K562 (cell line): ENCODE results near the gene RAP1A. TPM values are rescaled to one million over a fixed set of nuclear protein-coding genes. Genes with fewer than 3 reads are reported as not detected.
A peak's percentile ranks its signal among the peaks of the same experiment; 100 is the strongest.

ENCODE experiments used
- ATAC-seq: fragments of 200-7000 bp; cut with Tn5 transposase; 3 replicates; pipeline ENCODE4 v1.9.1; 2020; ENCODE audit warnings: moderate library complexity
- BruUV-seq: library from RNA; stranded (reverse); fragments of 400-500 nt; replicated peaks from 2 replicates; lab custom pipeline; 2021; lab: Mats Ljungman, UMichigan
- CTCF ChIA-PET: fragments of 300-600 bp; formaldehyde crosslinking; extraction: SDS; loops from one replicate; lab custom pipeline; 2021; ENCODE audit warnings: low intra/inter-chr PET ratio; lab: Yijun Ruan, JAX
- POLR2A ChIA-PET: fragments of 300-600, 350-650 bp; sonication (Branson Sonifier 250); formaldehyde crosslinking; extraction: SDS; loops from one replicate; lab custom pipeline; 2021; ENCODE audit warnings: antibody characterized with exemption, inconsistent platforms; lab: Yijun Ruan, JAX
- DNase-seq, 4 experiments: peaks; one replicate each; pipeline versions ENCODE4 v3.0.0 to v3.0.0-alpha.2; 2011 to 2018; ENCODE audit warnings: low spot score in 3 of 4, mixed read lengths in 3 of 4; ENCODE audit errors: extremely low read depth in 1 of 4
- FAIRE-seq: peaks from 2 replicates; lab custom pipeline; 2011; peaks lifted over from hg19 to GRCh38; lab: Jason Lieb, UNC
- H2AFZ ChIP-seq: 2 replicates; pipeline ENCODE4 v1.6.0; 2011; ENCODE audit warnings: low read depth, low read length, control low read depth, inconsistent platforms
- H3K27ac ChIP-seq: fragments of 200-600 bp; 3 replicates; pipeline ENCODE4 v1.8.0; 2011; ENCODE audit warnings: low read depth, mild to moderate bottlenecking, control low read depth, inconsistent platforms, low read length, moderate library complexity, mixed read lengths; ENCODE audit errors: extremely low read depth
- H3K27me3 ChIP-seq, 2 experiments: fragments of 300-600 bp in 1 of 2; 2 replicates in 1 of 2; 3 replicates in 1 of 2; pipeline versions ENCODE4 v1.6.0 to v1.8.0; 2011; ENCODE audit warnings: inconsistent platforms in 2 of 2, low read length in 2 of 2, mild to moderate bottlenecking in 1 of 2, mixed read lengths in 1 of 2, moderate library complexity in 1 of 2; ENCODE audit not compliant: control insufficient read depth in 2 of 2, insufficient read depth in 2 of 2
- H3K36me3 ChIP-seq: fragments of 300-600 bp; 3 replicates; pipeline ENCODE4 v1.8.0; 2011; ENCODE audit warnings: mild to moderate bottlenecking, low read length, inconsistent platforms; ENCODE audit not compliant: control insufficient read depth, insufficient read depth
- H3K4me1 ChIP-seq, 2 experiments: fragments of 200-600 bp in 1 of 2; replicated peaks in 1 of 2; 2 replicates in 1 of 2; 3 replicates in 1 of 2; pipeline versions ENCODE4 v1.5.1 to v1.8.0; 2011; ENCODE audit warnings: inconsistent platforms in 2 of 2, low read length in 2 of 2, mild to moderate bottlenecking in 1 of 2, mixed read lengths in 1 of 2, moderate library complexity in 1 of 2; ENCODE audit not compliant: control insufficient read depth in 2 of 2, insufficient read depth in 2 of 2
- H3K4me2 ChIP-seq: 2 replicates; pipeline ENCODE4 v1.6.1; 2011; ENCODE audit warnings: low read length, control low read depth, inconsistent platforms, mixed read lengths; ENCODE audit not compliant: insufficient read depth
- H3K4me3 ChIP-seq: fragments of 200-600 bp; sonication (generic), shearing (Covaris generic); 2 replicates; pipeline ENCODE4 v1.5.1; 2016; ENCODE audit warnings: control low read depth, inconsistent platforms
- H3K79me2 ChIP-seq: fragments of 200-600 bp; 3 replicates; pipeline ENCODE4 v1.8.0; 2011; ENCODE audit warnings: low read length, inconsistent platforms; ENCODE audit not compliant: control insufficient read depth, insufficient read depth
- H3K9ac ChIP-seq, 2 experiments: 2 replicates each; pipeline versions ENCODE4 v1.6.0 to v1.6.1; 2011; ENCODE audit warnings: low read depth in 2 of 2, low read length in 2 of 2, control low read depth in 1 of 2, inconsistent platforms in 1 of 2, mild to moderate bottlenecking in 1 of 2, mixed read lengths in 1 of 2; ENCODE audit not compliant: insufficient read depth in 1 of 2
- H3K9me1 ChIP-seq: one replicate; pipeline ENCODE4 v1.6.0; 2011; ENCODE audit warnings: inconsistent platforms, mild to moderate bottlenecking, low read length, moderate library complexity; ENCODE audit not compliant: control insufficient read depth, insufficient read depth
- H3K9me3 ChIP-seq: replicated peaks from 2 replicates; pipeline ENCODE4 v1.5.1; 2011; ENCODE audit warnings: low read depth, low read length, inconsistent platforms; ENCODE audit not compliant: control insufficient read depth, insufficient read depth
- H4K20me1 ChIP-seq: replicated peaks from 2 replicates; pipeline ENCODE4 v1.6.1; 2011; ENCODE audit warnings: low read length, inconsistent platforms, mixed read lengths; ENCODE audit not compliant: control insufficient read depth, insufficient read depth
- ETV5 ChIP-seq: sonication (generic); formaldehyde crosslinking; IDR thresholded peaks from 2 replicates; pipeline ENCODE4 v1.4.0; 2020; ENCODE audit warnings: low read depth, mild to moderate bottlenecking, missing genetic modification reagents
- HOMEZ ChIP-seq: fragments of 250-450 bp; sonication (Bioruptor Pico); IDR thresholded peaks from 2 replicates; pipeline ENCODE4 v1.4.0; 2020; ENCODE audit warnings: mild to moderate bottlenecking, moderate library complexity
- KDM4B ChIP-seq, 2 experiments: fragments of 450-650 bp in 1 of 2; sonication (generic) in 1 of 2; IDR thresholded peaks; 2 replicates each; pipeline ENCODE4 v1.6.1; 2016 to 2017; ENCODE audit warnings: borderline replicate concordance in 2 of 2, antibody characterized with exemption in 1 of 2, low read depth in 1 of 2, mild to moderate bottlenecking in 1 of 2
- MITF ChIP-seq: IDR thresholded peaks from 2 replicates; pipeline ENCODE4 v1.6.1; 2014; ENCODE audit warnings: antibody characterized with exemption
- MLLT1 ChIP-seq, 2 experiments: fragments of 450-650 bp; IDR thresholded peaks; 2 replicates each; pipeline ENCODE4 v1.6.1; 2016
- POLR2B ChIP-seq: fragments of 450-650 bp; IDR thresholded peaks from 2 replicates; pipeline ENCODE4 v1.6.1; 2018; ENCODE audit warnings: low read depth; ENCODE audit not compliant: partially characterized antibody
- RBM14 ChIP-seq: fragments of 200-400 bp; formaldehyde crosslinking; IDR thresholded peaks from 2 replicates; pipeline ENCODE4 v1.6.1; 2018; ENCODE audit warnings: low read depth, mild to moderate bottlenecking, low read length, moderate library complexity, borderline replicate concordance; ENCODE audit not compliant: insufficient read depth
- TAL1 ChIP-seq: fragments of 450-650 bp; IDR thresholded peaks from 2 replicates; pipeline ENCODE4 v1.6.1; 2016; ENCODE audit warnings: mild to moderate bottlenecking
- ZNF274 ChIP-seq: IDR thresholded peaks from 2 replicates; pipeline ENCODE4 v1.6.1; 2011; ENCODE audit warnings: low read depth, mild to moderate bottlenecking, low read length, moderate library complexity, borderline replicate concordance
- ZNF512 ChIP-seq: IDR thresholded peaks from 2 replicates; pipeline ENCODE4 v1.6.1; 2016; ENCODE audit warnings: missing genetic modification characterization, missing compliant biosample characterization
- ZNF644 ChIP-seq: fragments of 200-800 bp; sonication (Bioruptor generic); IDR thresholded peaks from 2 replicates; pipeline ENCODE4 v1.6.1; 2016; ENCODE audit warnings: low read depth, missing genetic modification characterization, missing compliant biosample characterization
- WGBS: fragments of 100-300 bp; shearing (Covaris generic); methylation state at CpG from one replicate; pipeline ENCODE4 v1.1.6; 2016; ENCODE audit warnings: low coverage, mixed read lengths; ENCODE audit not compliant: insufficient coverage; ENCODE audit errors: missing lambda C conversion rate; 5-methylcytosine and 5-hydroxymethylcytosine counted together
- in situ Hi-C: fragments of 300-500 bp; cut with MboI; formaldehyde crosslinking; loops from 4 replicates; pipeline ENCODE4 v1.15.0; 2018; ENCODE audit warnings: inconsistent platforms, mixed read lengths
- intact Hi-C: fragments of 100-400 bp; cut with micrococcal nuclease; formaldehyde crosslinking; loops from 2 replicates; pipeline ENCODE4 v1.14.2; 2022
- polyA plus RNA-seq, 8 experiments: library from polyadenylated mRNA; depleted of rRNA in 4 of 8; stranded (reverse) in 5 of 8; unstranded in 3 of 8; fragments of >200 nt; fragmentation: Nextera tagmentation in 2 of 8; fragmentation: Illumina TruSeq in 1 of 8; extraction: Ambion mirVana in 2 of 8; extraction: Trizol in 1 of 8; gene quantifications; 2 replicates each; pipeline versions ENCODE4 v1.2.1 to v1.2.3, GENCODE V29; 2011 to 2014; ENCODE audit warnings: inconsistent platforms in 1 of 8, missing spikeins in 1 of 8
- total RNA-seq, 7 experiments: library from RNA; depleted of rRNA in 6 of 7; stranded (reverse); fragments of >200 nt in 6 of 7; fragmentation: Illumina TruSeq in 2 of 7; extraction: Trizol in 2 of 7; gene quantifications; 2 replicates each; pipeline versions ENCODE4 v1.2.1 to v1.2.3, GENCODE V29; 2011 to 2021; ENCODE audit warnings: low replicate concordance in 1 of 7

The RAP1A gene
- total and polyA plus RNA-seq, 9 of the 15 experiments (the other 6 are each of a cell fraction or from before 2014, with no cell fraction given) = 13.4 to 86.2 (median 32.5) TPM

- Histone ChIP-seq H2AFZ (peak overlapping the region; percentile 99), H3K27me3 (no peaks in the 10 kb centered on the region), H3K4me3 (peak overlapping the region; percentile 76), H3K36me3 (peaks cover 6% of the 10 kb centered on the region; the same call in 1 of the 3 replicates), H3K9me3 (no peaks in the 10 kb centered on the region), H3K4me1 (peaks cover 3 to 42% of the 10 kb centered on the region in 2 experiments), H3K79me2 (peaks cover 44% of the 10 kb centered on the region), H3K9ac (peak overlapping the region; percentile 55 to 68; a peak in 3 of 4 replicates), H3K9me1 (no peaks in the 10 kb centered on the region), H3K4me2 (peak overlapping the region; percentile 80), H3K27ac (peak overlapping the region; percentile 48), H4K20me1 (no peaks in the 10 kb centered on the region)
- BruUV-seq = TSS peak; percentile 70
- ATAC-seq (no peak; the same call in 2 of the 3 replicates), DNase-seq (peak in 1 of 4 experiments; percentile 28), FAIRE-seq (no peak)
- in situ Hi-C loops (no loop called here), intact Hi-C loops (no loop called here)
- 40% methylated on average over 19 of the region's 19 CpGs for WGBS
- POLR2A ChIA-PET = interaction anchor here (0.6 to 1.2 kb wide), 5 partner anchors 9 to 1827 kb away, joined by 3 read pairs; no protein-coding TSS in a partner anchor
- CTCF ChIA-PET = interaction anchor here (0.6 kb wide), 1 partner anchor 145 kb away, joined by 3 read pairs; no protein-coding TSS in a partner anchor
- 0 out of 2 replicates have a peak, but pooled peaks have one; percentile 4 for TF ChIP-seq TAL1
- TF ChIP-seq ETV5 (CRISPR knock-in tag) = no peak
- TF ChIP-seq KDM4B (IDR thresholded peaks at IDR 0.05; ENCODE audit: borderline replicate concordance in 2 of 2, low read depth in 1 of 2) = no peak
- no peak for TF ChIP-seq RBM14
- TF ChIP-seq ZNF512 = peak; percentile 36; the same call in 1 of the 2 replicates
- TF ChIP-seq MITF = no peak
- TF ChIP-seq HOMEZ = 0 out of 2 replicates have a peak, but pooled peaks have one; percentile 25
- no peak for TF ChIP-seq ZNF274
- TF ChIP-seq MLLT1 (IDR thresholded peaks at IDR 0.05) = peak in 1 of 2 experiments; percentile 34; a peak in 1 of 4 replicates
- 0 out of 2 replicates have a peak, but pooled peaks have one; percentile 27 for TF ChIP-seq ZNF644 (tag)
- no peak for TF ChIP-seq POLR2B
Observed at GRCh38 chr1:111618961-111619634, 491 bp upstream of the RAP1A start.
